Peyer's patch (tissue), 4 donors: ENCODE data around the gene GABRB1. TPM values are rescaled to one million over a fixed set of nuclear protein-coding genes. Genes with fewer than 3 reads are reported as not detected.

Experiments
- DNase-seq, 3 donors: peaks; one replicate each; pipeline ENCODE4 v3.0.0-alpha.2; 2017 to 2019
- H3K27ac ChIP-seq, 4 donors: fragments of 200-600 bp; sonication (generic); one replicate each; pipeline ENCODE4 v1.5.1; 2016 to 2019
- H3K27me3 ChIP-seq, 2 donors: fragments of 200-600 bp; sonication (generic); one replicate each; pipeline ENCODE4 v1.5.1; 2019
- H3K36me3 ChIP-seq, 3 donors: fragments of 200-600 bp; sonication (generic); one replicate each; pipeline ENCODE4 v1.5.1; 2016 to 2019
- H3K4me1 ChIP-seq, 4 donors: fragments of 200-600 bp; sonication (generic); one replicate each; pipeline ENCODE4 v1.5.1; 2016 to 2019
- H3K4me3 ChIP-seq, 4 donors: fragments of 200-600 bp; sonication (generic); 1 replicate in 3 of 4; 2 replicates in 1 of 4; pipeline ENCODE4 v1.5.1; 2016 to 2019; ENCODE audit warnings: mild to moderate bottlenecking in 1 of 4
- H3K9me3 ChIP-seq, 4 donors: fragments of 200-600 bp; sonication (generic); one replicate each; pipeline ENCODE4 v1.5.1; 2016 to 2019; ENCODE audit warnings: mild to moderate bottlenecking in 1 of 4
- POLR2A ChIP-seq, 2 donors: fragments of 450-650 bp; IDR thresholded peaks; one replicate each; pipeline ENCODE4 v1.5.1; 2017; ENCODE audit warnings: antibody characterized with exemption in 2 of 2, mild to moderate bottlenecking in 2 of 2, moderate library complexity in 2 of 2
- total RNA-seq, 4 donors: library from RNA; depleted of rRNA; stranded (reverse); fragments of >200 nt; gene quantifications; one replicate each; pipeline ENCODE4 v1.1.0, GENCODE V29; 2016
- TF ChIP-seq, protein P1 (sequence below), 6 experiments: fragments of 450-650 bp in 4 of 6; fragments of 200-600 bp in 2 of 6; sonication (generic) in 1 of 6; IDR thresholded peaks; one replicate each; pipeline ENCODE4 v1.5.1; 2017 to 2019; ENCODE audit warnings: antibody characterized with exemption in 6 of 6, mild to moderate bottlenecking in 3 of 6, moderate library complexity in 1 of 6

Gene GABRB1
- total RNA-seq, 4 donors from 2014 or later = not detected

DNA sequence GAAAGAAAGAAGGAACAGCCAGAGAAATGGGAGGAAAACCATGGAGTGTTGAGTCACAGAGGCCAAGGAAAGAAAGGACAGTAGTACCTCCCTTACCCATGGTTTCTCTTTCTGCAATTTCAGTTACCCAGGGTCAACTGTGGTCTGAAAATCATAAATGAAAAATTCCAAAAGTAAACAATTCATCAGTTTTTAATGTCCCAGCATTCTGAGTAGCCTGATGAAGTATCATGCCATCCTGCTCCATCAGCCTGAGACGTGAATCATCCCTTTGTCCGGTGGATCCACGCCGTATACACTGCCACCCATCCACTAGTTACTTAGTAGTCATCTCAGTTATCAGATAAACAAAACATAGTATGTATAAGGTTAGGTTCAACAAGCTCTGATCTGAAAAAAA, 318.0 kb downstream of the GABRB1 start:
- Histone ChIP-seq H3K27me3 (no peaks in the 10 kb centered on the region), H3K36me3 (no peaks in the 10 kb centered on the region), H3K9me3 (no peaks in the 10 kb centered on the region), H3K4me1 (no peaks in the 10 kb centered on the region), H3K27ac (no peak overlapping the region), H3K4me3 (no peak overlapping the region)
- DNase-seq = no peak
- TF ChIP-seq POLR2A (IDR thresholded peaks at IDR 0.05) = no peak
- TF ChIP-seq, protein P1, sequence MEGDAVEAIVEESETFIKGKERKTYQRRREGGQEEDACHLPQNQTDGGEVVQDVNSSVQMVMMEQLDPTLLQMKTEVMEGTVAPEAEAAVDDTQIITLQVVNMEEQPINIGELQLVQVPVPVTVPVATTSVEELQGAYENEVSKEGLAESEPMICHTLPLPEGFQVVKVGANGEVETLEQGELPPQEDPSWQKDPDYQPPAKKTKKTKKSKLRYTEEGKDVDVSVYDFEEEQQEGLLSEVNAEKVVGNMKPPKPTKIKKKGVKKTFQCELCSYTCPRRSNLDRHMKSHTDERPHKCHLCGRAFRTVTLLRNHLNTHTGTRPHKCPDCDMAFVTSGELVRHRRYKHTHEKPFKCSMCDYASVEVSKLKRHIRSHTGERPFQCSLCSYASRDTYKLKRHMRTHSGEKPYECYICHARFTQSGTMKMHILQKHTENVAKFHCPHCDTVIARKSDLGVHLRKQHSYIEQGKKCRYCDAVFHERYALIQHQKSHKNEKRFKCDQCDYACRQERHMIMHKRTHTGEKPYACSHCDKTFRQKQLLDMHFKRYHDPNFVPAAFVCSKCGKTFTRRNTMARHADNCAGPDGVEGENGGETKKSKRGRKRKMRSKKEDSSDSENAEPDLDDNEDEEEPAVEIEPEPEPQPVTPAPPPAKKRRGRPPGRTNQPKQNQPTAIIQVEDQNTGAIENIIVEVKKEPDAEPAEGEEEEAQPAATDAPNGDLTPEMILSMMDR (IDR thresholded peaks at IDR 0.05) = no peak

DNA sequence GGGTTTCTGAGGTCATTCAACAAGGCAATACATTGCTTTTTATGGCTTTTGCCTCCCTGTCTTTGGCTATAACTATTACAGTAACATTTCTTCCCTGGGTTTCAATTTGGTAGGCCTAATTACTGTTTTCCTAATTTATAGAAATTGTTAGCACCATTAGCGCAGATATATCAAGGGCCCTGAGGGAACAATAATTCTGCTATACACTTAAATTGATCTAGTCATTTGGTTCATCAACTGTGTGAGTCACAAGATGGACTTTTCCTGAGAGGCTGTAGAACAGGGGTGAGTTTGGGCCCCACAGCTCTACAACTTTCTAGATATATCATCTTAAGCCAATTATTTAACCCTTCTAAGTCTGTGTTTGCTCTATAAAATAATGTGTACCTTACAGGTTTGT, 324.2 kb downstream of the GABRB1 start:
- Histone ChIP-seq H3K4me3 (no peak overlapping the region), H3K9me3 (no peaks in the 10 kb centered on the region), H3K36me3 (no peaks in the 10 kb centered on the region), H3K27me3 (no peaks in the 10 kb centered on the region), H3K27ac (no peak overlapping the region), H3K4me1 (no peaks in the 10 kb centered on the region)
- DNase-seq = no peak
- TF ChIP-seq, protein P1 (IDR thresholded peaks at IDR 0.05) = no peak
- TF ChIP-seq POLR2A (IDR thresholded peaks at IDR 0.05) = no peak

DNA sequence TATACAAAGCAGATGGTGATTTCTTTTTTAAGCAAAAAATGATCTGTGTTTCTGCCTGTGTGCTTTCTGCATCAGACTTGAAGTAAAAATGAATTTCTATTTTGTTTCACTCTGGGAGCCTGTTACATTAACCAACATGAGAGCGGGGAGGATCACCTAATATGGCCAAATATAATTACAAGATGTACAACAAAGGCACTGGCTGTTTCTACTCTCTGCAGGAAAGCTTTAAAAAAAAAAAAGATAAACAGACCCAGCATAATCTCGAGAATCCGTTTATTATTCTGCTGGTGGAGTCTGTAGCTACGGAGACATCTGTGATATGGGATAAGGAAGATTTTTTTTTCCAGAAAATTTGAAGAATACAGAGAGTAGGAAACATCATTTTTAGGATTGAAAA, 328.5 kb downstream of the GABRB1 start:
- Histone ChIP-seq H3K4me1 (no peaks in the 10 kb centered on the region), H3K9me3 (no peaks in the 10 kb centered on the region), H3K27me3 (no peaks in the 10 kb centered on the region), H3K4me3 (no peak overlapping the region), H3K27ac (no peak overlapping the region), H3K36me3 (no peaks in the 10 kb centered on the region)
- no peak for TF ChIP-seq POLR2A (IDR thresholded peaks at IDR 0.05)
- TF ChIP-seq, protein P1 (IDR thresholded peaks at IDR 0.05) = no peak
- DNase-seq = no peak

DNA sequence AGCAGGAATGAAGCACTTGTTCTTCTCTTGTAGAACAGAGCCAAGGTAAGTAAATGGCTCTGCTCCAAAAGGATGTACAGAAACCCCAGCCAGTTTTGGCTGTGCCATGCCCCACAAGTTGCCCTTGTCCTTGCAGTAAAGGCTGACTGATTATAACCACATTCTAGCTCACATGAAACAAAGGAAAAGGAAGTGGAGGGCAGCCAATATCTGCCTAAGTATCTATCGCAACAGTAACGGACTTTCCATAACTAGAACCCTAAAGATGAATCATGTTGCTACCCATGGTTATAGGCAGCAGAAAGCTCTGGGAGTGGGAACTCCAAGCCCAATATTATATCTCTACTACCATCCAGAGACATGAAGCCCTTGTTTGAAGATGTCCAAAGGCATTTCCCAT, 336.4 kb downstream of the GABRB1 start:
- H3K27me3 ChIP-seq = no peaks in the 10 kb centered on the region
- TF ChIP-seq, protein P1 (IDR thresholded peaks at IDR 0.05) = no peak
- no peak for TF ChIP-seq POLR2A (IDR thresholded peaks at IDR 0.05)
- H3K4me3 ChIP-seq = no peak overlapping the region
- no peaks in the 10 kb centered on the region for H3K4me1 ChIP-seq
- no peak for DNase-seq
- H3K9me3 ChIP-seq = no peaks in the 10 kb centered on the region
- H3K36me3 ChIP-seq = no peaks in the 10 kb centered on the region
- no peak overlapping the region for H3K27ac ChIP-seq

DNA sequence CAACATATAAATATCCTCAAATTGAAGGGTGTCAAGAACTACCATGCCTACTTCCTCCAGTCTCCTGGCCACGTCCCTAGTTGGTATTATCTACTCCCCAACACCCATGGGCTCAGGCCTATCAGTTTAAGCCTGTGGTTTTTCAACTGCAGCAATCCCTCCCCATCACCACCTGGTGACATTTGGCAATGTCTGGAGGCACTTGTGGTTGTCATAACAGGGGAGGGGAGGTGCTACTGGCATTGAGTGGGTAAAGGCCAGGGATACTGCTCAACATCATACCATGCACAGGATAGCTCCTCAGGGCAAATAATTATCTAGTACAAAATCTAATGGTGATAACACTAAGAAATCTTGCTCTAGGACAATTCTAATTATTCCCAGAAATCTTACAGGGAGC, 336.8 kb downstream of the GABRB1 start:
- Histone ChIP-seq H3K9me3 (no peaks in the 10 kb centered on the region), H3K4me3 (no peak overlapping the region), H3K36me3 (no peaks in the 10 kb centered on the region), H3K27me3 (no peaks in the 10 kb centered on the region), H3K4me1 (no peaks in the 10 kb centered on the region), H3K27ac (no peak overlapping the region)
- DNase-seq = no peak
- TF ChIP-seq, protein P1 (IDR thresholded peaks at IDR 0.05) = no peak
- TF ChIP-seq POLR2A (IDR thresholded peaks at IDR 0.05) = no peak

DNA sequence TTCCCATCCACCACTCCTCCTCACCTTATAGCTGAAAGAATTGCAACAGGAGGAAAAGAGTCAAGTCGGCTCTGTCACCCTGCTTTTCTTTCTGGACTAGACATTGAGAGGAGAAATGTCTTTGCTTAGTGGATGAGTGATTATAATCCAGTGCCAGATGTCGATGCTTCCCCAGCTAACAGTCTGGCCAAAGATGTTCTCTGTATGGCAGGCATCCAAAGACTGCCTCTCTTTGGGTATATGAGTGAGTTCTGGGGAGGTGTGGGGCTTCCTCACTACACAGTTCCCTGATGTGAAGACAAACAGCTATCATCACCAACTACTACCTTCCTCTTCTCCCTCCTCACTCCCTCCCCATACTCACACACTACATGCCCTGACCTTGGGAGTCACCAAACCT, 341.2 kb downstream of the GABRB1 start:
- TF ChIP-seq, protein P1 (IDR thresholded peaks at IDR 0.05) = no peak
- TF ChIP-seq POLR2A (IDR thresholded peaks at IDR 0.05) = no peak
- Histone ChIP-seq H3K4me1 (no peaks in the 10 kb centered on the region), H3K27me3 (no peaks in the 10 kb centered on the region), H3K27ac (no peak overlapping the region), H3K36me3 (no peaks in the 10 kb centered on the region), H3K9me3 (no peaks in the 10 kb centered on the region), H3K4me3 (no peak overlapping the region)
- DNase-seq = no peak
